HUES48 (cell line): ENCODE data around the gene DTX3.

Experiments used
- H3K27ac ChIP-seq: one replicate; pipeline ENCODE4 v1.7.0; 2013; ENCODE audit warnings: low read depth, low read length, inconsistent platforms
- H3K27me3 ChIP-seq: 2 replicates; pipeline ENCODE4 v1.6.1; 2013; ENCODE audit warnings: mild to moderate bottlenecking, low read length; ENCODE audit not compliant: control insufficient read depth, insufficient read depth
- H3K36me3 ChIP-seq: 2 replicates; pipeline ENCODE4 v1.6.1; 2013; ENCODE audit warnings: low read length; ENCODE audit not compliant: control insufficient read depth, insufficient read depth
- H3K4me1 ChIP-seq: 2 replicates; pipeline ENCODE4 v1.6.1; 2013; ENCODE audit warnings: mild to moderate bottlenecking, low read length; ENCODE audit not compliant: control insufficient read depth, insufficient read depth
- H3K4me3 ChIP-seq: 2 replicates; pipeline ENCODE4 v1.5.1; 2013; ENCODE audit warnings: mild to moderate bottlenecking, low read depth, low read length
- H3K9ac ChIP-seq: 2 replicates; pipeline ENCODE4 v1.6.1; 2013; ENCODE audit warnings: mild to moderate bottlenecking, low read depth, low read length, moderate library complexity
- H3K9me3 ChIP-seq: 2 replicates; pipeline ENCODE4 v1.6.1; 2013; ENCODE audit warnings: low read length; ENCODE audit not compliant: control insufficient read depth, insufficient read depth

Gene DTX3

GRCh38 chr12:57574795-57575194 lies 29.8 kb upstream of the DTX3 start:
- no peak overlapping the region for H3K4me3 ChIP-seq
- no peaks in the 10 kb centered on the region for H3K4me1 ChIP-seq
- H3K9me3 ChIP-seq = no peaks in the 10 kb centered on the region
- H3K27ac ChIP-seq = no peak overlapping the region
- H3K27me3 ChIP-seq = no peaks in the 10 kb centered on the region
- H3K9ac ChIP-seq = no peak overlapping the region
- H3K36me3 ChIP-seq = peaks cover 86% of the 10 kb centered on the region

GRCh38 chr12:57575771-57576612 lies 28.6 kb upstream of the DTX3 start:
- Histone ChIP-seq H3K4me3 (no peak overlapping the region), H3K27me3 (no peaks in the 10 kb centered on the region), H3K9me3 (no peaks in the 10 kb centered on the region), H3K9ac (no peak overlapping the region), H3K4me1 (no peaks in the 10 kb centered on the region), H3K27ac (no peak overlapping the region), H3K36me3 (peaks cover 87% of the 10 kb centered on the region)

GRCh38 chr12:57576613-57577160 lies 27.9 kb upstream of the DTX3 start:
- Histone ChIP-seq H3K9me3 (no peaks in the 10 kb centered on the region), H3K9ac (no peak overlapping the region), H3K36me3 (peaks cover 88% of the 10 kb centered on the region), H3K27ac (no peak overlapping the region), H3K4me1 (no peaks in the 10 kb centered on the region), H3K27me3 (no peaks in the 10 kb centered on the region), H3K4me3 (no peak overlapping the region)

- Histone ChIP-seq H3K9ac (no peak overlapping the region), H3K4me1 (no peaks in the 10 kb centered on the region), H3K27ac (no peak overlapping the region), H3K36me3 (peaks cover 84% of the 10 kb centered on the region), H3K27me3 (no peaks in the 10 kb centered on the region), H3K9me3 (no peaks in the 10 kb centered on the region), H3K4me3 (no peak overlapping the region)
Measured at GRCh38 chr12:57577981-57578758, 26.5 kb upstream of the DTX3 start.

- no peaks in the 10 kb centered on the region for H3K9me3 ChIP-seq
- H3K27ac ChIP-seq = no peak overlapping the region
- no peaks in the 10 kb centered on the region for H3K27me3 ChIP-seq
- no peaks in the 10 kb centered on the region for H3K4me1 ChIP-seq
- H3K9ac ChIP-seq = no peak overlapping the region
- peaks cover 83% of the 10 kb centered on the region for H3K36me3 ChIP-seq
- no peak overlapping the region for H3K4me3 ChIP-seq
Measured at GRCh38 chr12:57579011-57579410, 25.6 kb upstream of the DTX3 start.

- H3K4me3 ChIP-seq = no peak overlapping the region
- H3K27ac ChIP-seq = no peak overlapping the region
- no peaks in the 10 kb centered on the region for H3K9me3 ChIP-seq
- no peaks in the 10 kb centered on the region for H3K27me3 ChIP-seq
- H3K4me1 ChIP-seq = no peaks in the 10 kb centered on the region
- no peak overlapping the region for H3K9ac ChIP-seq
- H3K36me3 ChIP-seq = peaks cover 87% of the 10 kb centered on the region
Measured at GRCh38 chr12:57579677-57580465, 24.8 kb upstream of the DTX3 start.

GRCh38 chr12:57580466-57580795 lies 24.2 kb upstream of the DTX3 start:
- no peak overlapping the region for H3K27ac ChIP-seq
- no peaks in the 10 kb centered on the region for H3K9me3 ChIP-seq
- H3K9ac ChIP-seq = no peak overlapping the region
- H3K27me3 ChIP-seq = no peaks in the 10 kb centered on the region
- H3K4me3 ChIP-seq = no peak overlapping the region
- no peaks in the 10 kb centered on the region for H3K4me1 ChIP-seq
- peaks cover 83% of the 10 kb centered on the region for H3K36me3 ChIP-seq

- H3K36me3 ChIP-seq = peaks cover 69% of the 10 kb centered on the region
- no peaks in the 10 kb centered on the region for H3K4me1 ChIP-seq
- H3K9ac ChIP-seq = no peak overlapping the region
- no peaks in the 10 kb centered on the region for H3K27me3 ChIP-seq
- H3K27ac ChIP-seq = no peak overlapping the region
- H3K4me3 ChIP-seq = no peak overlapping the region
- H3K9me3 ChIP-seq = no peaks in the 10 kb centered on the region
Measured at GRCh38 chr12:57581802-57582201, 22.8 kb upstream of the DTX3 start.

GRCh38 chr12:57582440-57582839 lies 22.2 kb upstream of the DTX3 start:
- peaks cover 62% of the 10 kb centered on the region for H3K36me3 ChIP-seq

GRCh38 chr12:57583008-57583831 lies 21.4 kb upstream of the DTX3 start:
- Histone ChIP-seq H3K4me1 (no peaks in the 10 kb centered on the region), H3K4me3 (no peak overlapping the region), H3K27me3 (peaks cover 2% of the 10 kb centered on the region; the same call in 1 of the 2 replicates), H3K9ac (no peak overlapping the region), H3K36me3 (peaks cover 55% of the 10 kb centered on the region), H3K9me3 (no peaks in the 10 kb centered on the region), H3K27ac (no peak overlapping the region)

More at GRCh38 chr12:57582440-57582839, 22.2 kb upstream of the DTX3 start:
- no peak overlapping the region for H3K9ac ChIP-seq
- no peak overlapping the region for H3K27ac ChIP-seq
- H3K4me3 ChIP-seq = no peak overlapping the region
- no peaks in the 10 kb centered on the region for H3K4me1 ChIP-seq
- no peaks in the 10 kb centered on the region for H3K9me3 ChIP-seq
- no peaks in the 10 kb centered on the region for H3K27me3 ChIP-seq
